ENCODE data around the gene ZNF318. TPM values are rescaled to one million over a fixed set of nuclear protein-coding genes. Genes with fewer than 3 reads are reported as not detected.
"Not testable (repeated sequence)": the region's sequence is repeated elsewhere in the genome, so short reads cannot be mapped to it uniquely, and the experiment has no call there.

Gene ZNF318, protein sequence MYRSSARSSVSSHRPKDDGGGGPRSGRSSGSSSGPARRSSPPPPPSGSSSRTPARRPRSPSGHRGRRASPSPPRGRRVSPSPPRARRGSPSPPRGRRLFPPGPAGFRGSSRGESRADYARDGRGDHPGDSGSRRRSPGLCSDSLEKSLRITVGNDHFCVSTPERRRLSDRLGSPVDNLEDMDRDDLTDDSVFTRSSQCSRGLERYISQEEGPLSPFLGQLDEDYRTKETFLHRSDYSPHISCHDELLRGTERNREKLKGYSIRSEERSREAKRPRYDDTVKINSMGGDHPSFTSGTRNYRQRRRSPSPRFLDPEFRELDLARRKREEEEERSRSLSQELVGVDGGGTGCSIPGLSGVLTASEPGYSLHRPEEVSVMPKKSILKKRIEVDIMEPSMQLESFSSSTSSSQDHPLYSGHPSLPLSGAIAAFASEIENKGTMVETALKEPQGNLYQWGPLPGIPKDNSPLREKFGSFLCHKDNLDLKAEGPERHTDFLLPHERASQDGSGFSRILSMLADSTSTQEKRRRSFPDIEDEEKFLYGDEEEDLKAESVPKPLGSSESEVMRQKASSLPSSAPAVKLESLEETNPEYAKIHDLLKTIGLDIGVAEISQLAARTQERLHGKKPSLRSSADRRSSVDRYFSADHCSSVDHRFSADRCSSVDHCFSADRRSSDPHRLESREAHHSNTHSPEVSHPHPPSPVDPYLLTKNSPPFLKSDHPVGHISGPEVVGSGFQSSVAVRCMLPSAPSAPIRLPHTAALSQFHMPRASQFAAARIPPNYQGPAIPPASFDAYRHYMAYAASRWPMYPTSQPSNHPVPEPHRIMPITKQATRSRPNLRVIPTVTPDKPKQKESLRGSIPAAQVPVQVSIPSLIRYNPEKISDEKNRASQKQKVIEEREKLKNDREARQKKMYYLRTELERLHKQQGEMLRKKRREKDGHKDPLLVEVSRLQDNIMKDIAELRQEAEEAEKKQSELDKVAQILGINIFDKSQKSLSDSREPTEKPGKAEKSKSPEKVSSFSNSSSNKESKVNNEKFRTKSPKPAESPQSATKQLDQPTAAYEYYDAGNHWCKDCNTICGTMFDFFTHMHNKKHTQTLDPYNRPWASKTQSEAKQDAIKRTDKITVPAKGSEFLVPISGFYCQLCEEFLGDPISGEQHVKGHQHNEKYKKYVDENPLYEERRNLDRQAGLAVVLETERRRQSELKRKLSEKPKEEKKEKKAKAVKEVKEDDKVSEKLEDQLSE (N-terminal part only)
- 10 to 100 TPM; 11.6 to 18.1 (median 15.0) TPM for polyA plus RNA-seq (ENCODE audit: insufficient read length in 10 of 10)
- long read RNA-seq, donor 1, full-length matches to known transcripts: 1 of 1 reads
- long read RNA-seq, donor 1, partial matches to known transcripts: 0 of 1 reads
- long read RNA-seq, donor 1, other reads (novel, unspliced or antisense): 0 of 1 reads
- long read RNA-seq, donor 2, full-length matches to known transcripts: 1 of 1 reads
- long read RNA-seq, donor 2, partial matches to known transcripts: 0 of 1 reads
- long read RNA-seq, donor 2, other reads (novel, unspliced or antisense): 0 of 1 reads
- long read RNA-seq, donor 3: 0 reads
- long read RNA-seq, donor 4, full-length matches to known transcripts: 1 of 1 reads
- long read RNA-seq, donor 4, partial matches to known transcripts: 0 of 1 reads
- long read RNA-seq, donor 4, other reads (novel, unspliced or antisense): 0 of 1 reads
- long read RNA-seq, donor 5: 0 reads
- long read RNA-seq, donor 6, partial matches to known transcripts: 6 of 6 reads
- long read RNA-seq, donor 6, other reads (novel, unspliced or antisense): 0 of 6 reads
- long read RNA-seq, donor 7: 0 reads
- long read RNA-seq, donor 8: 0 reads
- long read RNA-seq, donor 9: 0 reads

DNA sequence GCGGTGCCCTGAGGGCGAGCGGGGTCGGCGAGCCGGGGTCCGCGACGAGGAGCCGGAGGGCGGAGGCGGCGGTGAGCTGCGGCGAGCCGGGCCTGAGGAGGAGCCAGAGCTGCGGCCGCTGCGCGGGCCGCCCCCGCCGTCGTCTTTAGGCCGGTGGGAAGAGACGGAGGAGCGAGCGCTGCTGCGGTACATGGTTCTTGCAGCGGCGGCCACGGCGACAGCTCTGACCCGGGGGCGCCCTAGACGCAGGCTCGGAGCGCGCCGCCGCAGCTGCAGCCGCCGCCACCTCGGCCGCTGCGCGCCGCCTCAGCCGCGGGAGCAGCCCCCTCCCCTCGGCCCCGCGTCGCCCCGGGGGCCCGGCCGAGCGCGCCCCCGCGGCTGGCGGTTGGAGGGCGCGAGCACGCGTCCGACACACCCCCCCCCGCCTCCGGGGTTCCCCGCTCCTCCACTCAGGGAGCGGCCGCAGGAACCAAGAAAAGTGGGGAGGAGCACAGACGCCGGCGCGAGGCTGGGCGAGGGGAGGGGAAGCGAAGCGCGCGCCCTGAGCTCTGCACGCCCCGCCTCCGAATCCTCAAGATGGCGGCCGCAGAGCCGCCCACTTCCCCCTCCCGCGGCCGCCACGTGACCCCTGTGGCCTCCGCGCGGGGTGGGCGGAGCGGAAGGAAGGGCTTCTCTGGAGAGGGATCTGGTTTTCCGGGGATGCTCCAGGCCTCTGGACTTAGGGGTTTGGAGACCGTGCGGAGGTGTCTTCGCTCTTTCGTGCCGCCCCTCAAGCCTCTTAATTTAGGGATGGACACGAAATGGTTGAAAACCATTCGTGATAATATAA, at the start of gene ZNF318:
Gene ZNF318 (minus strand): TSS at position 474 of the 829 bp plus-strand sequence. CDS start 282 bp downstream, at position 192.
- DNase-seq: peak; percentile 98 to 99 (median 98)

DNA sequence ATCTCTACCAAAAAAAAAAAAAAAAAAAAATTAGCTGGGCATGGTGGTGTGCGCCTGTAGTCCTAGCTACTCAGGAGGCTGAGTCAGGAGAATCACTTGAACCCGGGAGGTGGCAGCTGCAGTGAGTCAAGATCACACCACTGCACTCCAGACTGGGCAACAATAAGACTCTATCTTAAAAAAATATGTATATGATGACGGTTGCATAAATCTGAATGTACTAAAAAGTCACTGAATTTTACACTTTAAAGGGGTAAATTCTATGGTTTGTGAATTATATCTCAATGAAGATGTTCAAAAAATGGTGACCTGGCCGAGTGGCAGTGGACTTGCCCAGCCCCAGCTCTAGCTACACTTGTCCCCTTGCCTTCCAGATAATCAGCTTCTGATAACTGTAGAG, 47.5 kb upstream of the ZNF318 start:
- no peak for DNase-seq

DNA sequence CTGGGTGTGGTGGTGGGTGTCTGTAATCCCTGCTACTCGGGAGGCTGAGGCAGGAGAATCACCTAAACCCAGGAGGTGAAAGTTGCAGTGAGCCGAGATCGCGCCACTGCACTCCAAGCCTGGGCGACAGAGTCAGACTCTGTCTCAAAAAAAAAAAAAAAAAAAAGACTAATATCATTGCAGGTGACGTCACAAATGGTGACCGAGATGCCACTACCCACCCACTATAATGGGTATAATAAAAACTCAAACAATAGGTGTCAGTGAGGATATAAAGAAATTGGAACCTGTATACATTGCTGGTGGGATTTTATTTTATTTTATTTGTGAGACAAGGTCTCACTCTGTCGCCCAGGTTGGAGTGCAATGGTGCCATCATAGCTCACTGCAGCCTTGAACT, 45.8 kb upstream of the ZNF318 start:
- not testable (repeated sequence) for DNase-seq

DNA sequence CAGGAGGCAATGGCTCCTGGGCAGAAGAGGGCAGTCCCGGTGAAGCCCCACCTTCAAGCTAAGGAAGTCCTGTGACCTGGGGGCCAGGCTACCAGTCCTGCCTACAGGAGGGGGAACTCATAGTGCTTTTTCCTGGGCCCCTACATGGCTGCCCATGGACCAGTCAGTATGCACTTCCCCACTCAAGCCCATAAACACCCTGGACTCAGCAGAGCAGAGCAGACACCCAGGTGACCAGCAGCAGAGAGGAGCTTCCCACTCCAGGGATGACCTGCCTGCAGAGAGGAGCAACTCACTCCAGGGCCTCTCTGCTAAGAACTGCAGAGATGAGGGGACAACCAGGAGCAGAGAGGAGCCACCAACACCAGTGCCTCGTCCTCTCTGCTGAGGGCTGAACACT, 43.6 kb upstream of the ZNF318 start:
- DNase-seq: no peak

DNA sequence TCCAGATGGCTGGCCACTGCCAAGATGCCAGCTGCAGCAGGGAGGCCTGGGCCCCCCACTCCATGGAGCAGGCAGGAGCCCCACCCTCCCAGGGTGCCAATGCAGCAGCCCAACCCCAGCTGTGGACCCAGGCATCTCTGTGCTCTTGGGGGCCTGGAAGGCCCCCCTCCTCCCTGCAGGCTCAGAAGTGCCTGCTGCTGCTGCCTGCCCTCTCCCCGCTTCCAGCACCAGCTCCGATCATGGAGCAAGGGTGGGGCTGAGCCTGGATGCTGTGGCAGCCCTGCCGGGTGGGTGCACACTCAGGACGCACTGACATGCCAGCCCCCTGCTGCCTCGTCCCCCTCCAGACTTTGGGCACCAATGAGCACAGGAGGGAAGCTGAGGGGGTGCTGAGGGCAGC, 43.1 kb upstream of the ZNF318 start:
- DNase-seq: no peak

GRCh38 chr6:43410776-43411175, 41.3 kb upstream of the ZNF318 start:
- not testable (repeated sequence) for DNase-seq

GRCh38 chr6:43408259-43408658, 38.8 kb upstream of the ZNF318 start:
- no peak for DNase-seq

GRCh38 chr6:43407296-43407695, 37.8 kb upstream of the ZNF318 start:
- no peak for DNase-seq

GRCh38 chr6:43405354-43405753, 35.9 kb upstream of the ZNF318 start:
- no peak for DNase-seq

DNA sequence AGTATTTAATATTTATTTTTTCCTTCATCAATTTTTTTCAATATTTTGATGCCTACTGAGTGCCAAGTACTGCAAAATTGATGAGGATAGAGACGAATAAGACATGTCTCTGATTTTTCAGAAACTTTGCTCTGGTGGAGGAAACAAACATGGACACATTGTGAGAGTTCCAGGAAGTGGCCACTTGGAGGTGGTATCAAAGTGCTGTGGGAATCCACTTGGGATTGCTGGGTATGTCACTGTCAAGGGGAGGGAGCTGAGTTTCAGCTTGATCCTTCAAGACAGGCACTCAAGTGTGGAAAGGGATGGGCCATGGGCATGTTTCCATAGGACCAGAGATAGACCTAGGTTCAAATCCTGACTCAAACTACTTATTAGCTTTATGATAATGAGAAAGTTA, 33.4 kb upstream of the ZNF318 start:
- no peak for DNase-seq

- no peak for DNase-seq
Measured at GRCh38 chr6:43401730-43402129, 32.3 kb upstream of the ZNF318 start.

DNA sequence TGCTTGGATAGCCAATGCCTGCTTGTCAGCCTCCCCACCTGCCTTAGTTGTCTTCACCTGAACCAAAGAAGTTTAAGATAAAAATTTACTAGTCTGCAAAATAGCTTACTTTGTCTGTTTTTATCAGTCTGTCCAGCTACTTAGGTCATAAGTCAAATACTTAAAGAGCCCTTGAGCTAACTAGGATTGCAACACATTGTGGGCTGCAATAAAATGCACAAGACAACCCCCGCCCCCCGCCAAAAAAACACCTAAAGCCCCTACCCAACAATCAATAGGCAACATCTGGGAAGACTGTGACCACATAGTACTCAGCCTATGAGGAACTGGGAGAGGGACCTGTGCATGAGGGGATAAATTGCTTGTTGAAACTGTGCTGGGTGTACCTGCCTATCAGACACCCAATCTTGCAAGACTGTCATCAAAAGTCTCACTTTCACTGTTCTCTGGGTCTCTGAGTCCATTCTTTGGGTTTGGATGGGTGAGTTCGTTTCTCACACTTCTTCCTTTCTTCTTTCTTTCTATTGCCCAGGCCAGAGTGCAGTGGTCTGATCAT, 30.6 kb upstream of the ZNF318 start:
- no peak for DNase-seq

- DNase-seq: no peak
Measured at GRCh38 chr6:43396408-43397149, 27.1 kb upstream of the ZNF318 start.

GRCh38 chr6:43395776-43396175, 26.3 kb upstream of the ZNF318 start:
- DNase-seq: no peak

DNA sequence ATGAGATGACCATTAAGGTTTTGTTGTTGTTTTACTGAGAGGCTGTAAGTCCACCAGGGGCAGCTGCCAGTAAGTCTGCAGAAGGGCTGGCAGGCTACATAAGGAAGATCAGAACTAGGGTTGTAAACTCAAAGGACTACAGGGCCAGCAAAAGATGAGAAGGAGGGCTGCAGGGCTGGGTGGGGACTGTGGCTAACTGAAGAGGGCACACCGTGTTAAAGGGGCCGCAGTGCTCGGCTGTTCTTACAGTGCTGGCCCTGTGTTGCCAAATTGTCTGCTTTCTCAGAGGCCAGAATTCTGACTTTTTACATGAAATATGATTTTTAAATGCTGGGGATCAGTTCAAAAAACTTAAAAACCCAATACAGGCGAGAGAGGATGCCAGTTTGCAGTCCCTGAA, 25.5 kb upstream of the ZNF318 start:
- no peak for DNase-seq

DNA sequence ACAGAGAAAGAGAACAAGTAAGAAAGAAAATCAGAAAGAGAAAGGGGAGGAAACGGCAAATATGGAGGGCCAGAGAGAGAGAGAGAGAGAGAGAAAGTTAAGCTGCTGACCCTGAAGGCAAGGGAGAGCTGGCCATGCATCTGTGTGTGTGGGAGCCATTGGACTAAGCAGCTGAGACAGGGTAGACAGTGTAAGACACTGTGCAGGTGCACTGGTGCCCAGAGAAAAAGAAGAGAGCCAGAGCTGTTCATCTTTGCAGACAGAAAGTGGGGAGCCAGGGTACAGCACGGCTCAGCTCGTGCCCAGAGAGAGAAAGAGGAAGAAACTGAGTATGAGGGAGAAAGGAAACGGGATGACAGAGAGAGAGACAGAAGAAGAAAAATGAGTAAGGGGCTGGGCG, 24.2 kb upstream of the ZNF318 start:
- DNase-seq: no peak

GRCh38 chr6:43393133-43393532, 23.7 kb upstream of the ZNF318 start:
- DNase-seq: not testable (repeated sequence)

- no peak for DNase-seq
Measured at GRCh38 chr6:43391440-43392031, 22.1 kb upstream of the ZNF318 start.
